Measurements from ENCODE around the gene PTK7. TPM values are rescaled to one million over a fixed set of nuclear protein-coding genes. Genes with fewer than 3 reads are reported as not detected.
A peak's percentile ranks its signal among the peaks of the same experiment; 100 is the strongest.

The PTK7 gene
- total RNA-seq, 1 donor from 2014 or later = 141 TPM

DNA sequence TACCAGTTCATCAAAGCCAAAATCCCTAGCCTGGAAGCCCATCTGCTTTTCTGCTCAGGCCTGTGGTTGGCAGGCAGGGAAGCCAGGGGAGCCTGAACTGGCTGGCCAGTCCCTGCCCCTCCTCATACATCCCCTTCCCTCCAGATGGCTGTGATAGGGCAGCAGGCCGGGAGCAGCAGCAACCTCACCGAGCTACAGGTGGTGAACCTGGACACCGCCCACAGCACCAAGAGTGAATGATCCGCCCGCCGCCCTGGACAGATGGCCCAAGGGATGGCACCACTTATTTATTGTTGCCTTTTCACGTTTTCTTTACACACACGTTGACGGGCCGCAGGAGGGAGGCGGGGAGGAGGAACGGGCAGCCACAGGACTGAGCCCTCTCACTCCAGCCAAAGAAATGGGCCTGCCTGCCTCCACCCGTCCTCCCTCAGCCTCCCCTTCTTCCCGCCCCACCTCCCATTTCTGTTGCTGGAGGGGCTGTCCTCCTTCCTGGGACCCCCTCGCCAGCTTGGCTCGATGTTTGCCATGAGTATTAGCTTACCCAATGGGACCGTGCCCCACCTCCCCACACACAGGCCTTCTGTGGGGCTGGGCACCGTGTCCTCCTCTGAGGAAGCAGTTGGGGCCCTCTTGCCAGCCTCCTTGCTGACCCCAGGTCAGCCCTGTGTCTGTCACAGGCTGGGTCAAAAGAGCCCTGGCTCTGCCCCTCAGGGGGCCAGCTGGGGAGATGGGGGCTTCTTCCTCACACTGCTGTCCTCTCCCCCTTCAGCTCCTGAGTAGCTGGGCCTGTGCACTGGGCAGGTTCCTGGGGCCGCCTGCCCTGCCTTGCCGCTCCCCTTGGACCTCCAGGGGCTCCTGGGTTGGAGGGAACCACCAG, 103.1 kb downstream of the PTK7 start:
- DNase-seq (ENCODE audit: low read depth) = no peak

DNA sequence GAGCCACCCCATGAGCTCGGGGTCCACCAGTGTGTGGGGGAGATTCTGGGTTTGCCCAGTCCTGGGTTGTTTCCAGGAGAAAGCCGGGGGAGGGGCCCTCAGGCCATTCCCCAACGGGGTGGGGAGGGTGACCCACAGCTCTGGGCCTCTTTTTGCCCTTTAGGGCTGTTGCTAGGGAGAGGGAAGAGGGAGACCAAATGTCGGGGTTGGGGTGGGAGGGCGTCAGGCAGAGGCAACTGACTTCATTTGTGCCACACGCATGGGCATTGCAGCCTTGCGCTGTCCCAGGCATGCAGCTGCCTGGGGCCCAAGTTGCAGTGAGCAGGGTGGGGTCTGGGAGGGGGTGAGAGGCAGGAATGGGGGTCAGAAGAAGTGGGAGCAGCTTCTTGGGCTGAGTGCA, 103.9 kb downstream of the PTK7 start:
- DNase-seq (ENCODE audit: low read depth) = no peak

DNA sequence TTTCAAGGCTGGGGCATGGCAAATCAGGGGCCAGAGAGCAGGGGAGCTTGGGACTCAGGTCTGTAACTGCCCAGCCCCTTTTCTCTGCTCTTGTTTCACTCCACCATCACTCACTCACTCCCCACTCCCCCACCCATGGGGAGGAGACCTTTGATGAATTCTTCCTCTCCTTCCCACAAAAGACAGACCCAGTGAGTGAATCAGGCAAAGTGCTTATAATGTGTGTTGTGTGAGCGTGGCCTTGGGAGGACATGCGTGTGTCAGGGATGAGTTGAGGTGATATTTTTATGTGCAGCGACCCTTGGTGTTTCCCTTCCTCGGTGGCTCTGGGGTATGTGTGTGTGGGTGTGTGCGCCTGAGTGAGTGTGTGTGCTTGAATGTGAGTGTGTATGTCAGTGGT, 104.9 kb downstream of the PTK7 start:
- DNase-seq (ENCODE audit: low read depth) = no peak

DNA sequence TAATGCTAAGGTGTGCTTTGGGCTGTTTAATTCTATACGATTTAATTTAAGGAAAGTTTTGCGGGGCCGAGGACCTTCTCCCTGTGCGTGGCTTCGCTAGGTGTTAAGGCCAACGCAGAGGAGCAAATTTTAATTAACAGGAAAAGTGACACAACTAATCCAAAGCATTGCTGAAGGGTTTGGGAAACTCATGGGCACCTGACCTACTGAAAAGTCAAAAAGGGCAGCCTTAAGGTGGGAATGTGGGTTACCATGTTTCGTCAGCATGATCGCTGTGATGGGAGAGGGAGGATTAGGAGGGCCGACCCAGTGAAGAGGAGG, 105.5 kb downstream of the PTK7 start:
- DNase-seq (ENCODE audit: low read depth) = peak; percentile 29

DNA sequence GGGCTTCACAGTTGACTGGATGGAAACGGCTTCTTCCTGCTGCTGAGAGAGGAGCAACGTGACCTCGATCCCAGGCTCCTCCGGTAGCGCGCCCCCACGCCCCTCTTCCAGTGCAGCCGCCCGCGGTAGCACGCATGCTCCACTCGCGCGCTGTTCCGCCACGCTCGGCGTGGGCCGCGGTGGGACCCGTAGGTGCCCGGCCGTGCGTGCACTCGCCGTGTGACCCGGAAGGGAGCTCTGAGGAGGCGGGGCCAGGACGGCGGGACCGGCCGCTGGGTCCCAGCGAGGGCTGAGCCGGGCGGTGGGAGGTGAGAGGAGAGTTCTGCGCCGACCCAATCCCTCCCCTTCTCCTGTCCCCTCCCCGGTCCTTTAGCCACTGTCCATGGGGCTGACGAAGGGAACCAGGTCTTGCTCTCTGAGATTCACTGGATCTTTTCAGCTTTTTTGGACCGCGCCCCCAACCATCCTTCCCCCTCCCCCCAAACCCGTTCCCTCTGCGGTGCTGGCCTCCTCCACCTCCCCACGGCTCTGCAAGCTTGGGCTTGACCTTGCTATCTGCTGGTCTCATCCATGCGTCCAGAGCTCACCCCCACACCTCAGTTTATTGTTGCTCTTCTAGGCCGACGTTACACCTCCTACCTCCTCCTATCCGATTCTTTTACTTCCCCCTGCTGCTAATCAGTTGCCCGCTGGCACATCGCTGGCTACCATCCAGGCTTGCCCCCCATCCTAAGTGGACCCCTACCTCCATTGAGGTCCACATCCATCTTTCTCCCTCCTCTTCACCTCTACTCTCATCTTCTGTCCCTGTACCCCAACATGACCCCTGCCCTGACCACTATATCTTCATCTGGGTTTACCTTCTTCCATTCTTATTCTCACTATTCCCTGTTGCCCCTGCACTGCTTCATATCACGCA, 106.1 kb downstream of the PTK7 start, which contains the start of gene CUL9:
Gene CUL9 (plus strand): TSS at position 255 of the 919 bp plus-strand sequence. CDS start 2,115 bp downstream, outside the sequence.
- DNase-seq (ENCODE audit: low read depth) = peak; percentile 45

DNA sequence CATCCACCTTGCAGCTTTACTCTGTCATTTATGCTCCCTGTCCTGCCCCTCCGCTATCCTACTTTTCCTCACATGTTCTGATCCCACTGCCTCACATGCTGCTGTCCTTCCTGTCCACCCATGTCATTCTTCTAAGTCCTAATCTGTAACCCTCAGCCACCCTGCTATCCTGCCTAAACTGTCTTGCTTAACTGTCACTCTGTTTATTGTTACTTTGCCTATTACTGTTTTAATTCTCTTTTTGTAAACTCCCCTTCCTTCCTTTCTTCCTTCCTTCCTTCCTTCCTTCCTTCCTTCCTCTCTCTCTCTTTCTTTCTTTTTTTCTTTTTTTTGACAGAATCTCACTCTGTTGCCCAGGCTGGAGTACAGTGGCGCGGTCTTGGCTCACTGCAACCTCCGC, 107.3 kb downstream of the PTK7 start:
- DNase-seq (ENCODE audit: low read depth) = no peak

DNA sequence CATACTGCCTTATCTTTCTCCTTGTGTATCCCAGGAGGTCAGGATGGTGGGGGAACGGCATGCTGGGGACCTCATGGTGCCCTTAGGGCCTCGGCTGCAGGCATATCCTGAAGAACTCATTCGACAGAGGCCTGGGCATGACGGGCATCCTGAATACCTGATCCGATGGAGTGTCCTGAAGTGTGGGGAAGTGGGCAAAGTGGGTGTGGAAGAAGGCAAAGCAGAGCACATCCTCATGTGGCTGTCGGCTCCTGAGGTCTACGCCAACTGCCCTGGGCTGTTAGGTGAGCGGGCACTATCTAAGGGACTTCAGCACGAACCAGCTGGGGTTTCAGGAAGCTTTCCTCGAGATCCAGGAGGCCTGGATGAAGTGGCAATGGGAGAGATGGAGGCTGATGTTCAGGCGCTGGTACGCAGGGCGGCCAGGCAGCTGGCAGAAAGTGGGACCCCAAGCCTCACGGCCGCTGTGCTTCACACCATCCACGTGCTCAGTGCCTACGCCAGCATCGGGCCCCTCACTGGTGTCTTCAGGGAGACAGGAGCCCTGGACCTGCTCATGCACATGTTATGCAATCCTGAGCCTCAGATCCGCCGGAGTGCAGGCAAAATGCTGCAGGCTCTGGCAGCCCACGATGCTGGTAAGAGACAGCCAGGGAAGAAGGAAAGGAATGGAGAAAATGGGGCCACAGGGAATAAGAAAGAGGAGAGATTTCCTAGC, 108.3 kb downstream of the PTK7 start:
- DNase-seq (ENCODE audit: low read depth) = no peak

DNA sequence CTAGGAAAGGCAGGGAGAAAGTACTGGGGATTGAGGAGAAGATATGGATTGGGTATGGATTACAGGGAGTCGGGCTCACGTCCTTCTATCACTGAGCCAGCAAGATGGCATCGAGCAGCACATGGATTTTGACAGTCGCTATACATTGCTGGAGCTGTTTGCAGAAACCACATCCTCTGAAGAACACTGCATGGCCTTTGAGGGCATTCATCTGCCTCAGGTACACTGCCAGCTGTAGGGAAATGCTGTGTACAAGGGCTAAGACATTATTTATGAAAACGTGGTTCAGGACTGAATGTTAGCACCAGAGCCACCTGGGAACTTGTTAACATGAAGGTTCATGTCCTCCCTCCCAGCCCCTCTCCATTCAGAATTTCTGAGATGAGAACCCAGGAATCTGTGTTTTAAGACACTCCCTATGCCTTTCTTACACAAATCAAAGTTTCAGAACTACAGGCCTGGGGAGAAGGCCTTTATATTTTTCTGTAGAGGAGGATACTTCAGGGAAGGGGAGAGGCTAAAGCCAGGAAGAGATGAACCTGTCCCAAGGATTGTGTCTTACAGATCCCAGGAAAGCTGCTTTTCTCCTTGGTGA, 109.4 kb downstream of the PTK7 start:
- DNase-seq (ENCODE audit: low read depth) = no peak

DNA sequence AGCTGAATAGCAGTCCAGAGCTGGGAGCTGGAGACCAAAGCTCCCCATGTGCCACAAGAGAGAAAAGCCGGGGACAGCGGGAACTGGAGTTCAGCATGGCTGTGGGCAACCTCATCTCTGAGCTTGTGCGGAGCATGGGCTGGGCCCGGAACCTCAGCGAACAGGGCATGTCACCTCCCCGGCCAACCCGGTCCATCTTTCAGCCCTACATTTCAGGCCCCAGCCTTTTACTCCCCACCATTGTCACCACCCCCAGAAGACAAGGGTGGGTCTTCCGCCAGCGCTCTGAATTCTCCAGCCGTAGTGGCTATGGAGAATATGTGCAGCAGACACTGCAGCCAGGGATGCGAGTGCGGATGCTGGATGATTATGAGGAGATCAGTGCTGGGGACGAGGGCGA, 109.9 kb downstream of the PTK7 start:
- no peak for DNase-seq (ENCODE audit: low read depth)

DNA sequence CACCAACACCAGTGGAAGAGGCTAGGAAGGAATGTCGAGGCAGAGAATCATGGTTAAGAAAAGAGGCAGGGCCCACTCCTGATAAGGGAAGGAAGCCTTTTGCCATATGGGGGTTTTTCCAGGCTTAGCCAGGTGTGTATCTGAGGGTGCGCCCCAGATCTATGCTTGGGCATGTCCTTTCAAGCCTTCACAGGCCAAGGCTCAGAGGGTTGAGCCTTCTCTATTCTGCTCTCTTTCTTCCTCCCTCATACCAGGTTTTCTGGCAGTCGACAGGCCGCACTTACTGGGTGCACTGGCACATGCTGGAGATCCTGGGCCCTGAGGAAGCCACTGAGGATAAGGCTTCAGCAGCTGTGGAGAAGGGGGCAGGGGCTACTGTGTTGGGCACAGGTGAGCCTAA, 110.6 kb downstream of the PTK7 start:
- DNase-seq (ENCODE audit: low read depth) = no peak

DNA sequence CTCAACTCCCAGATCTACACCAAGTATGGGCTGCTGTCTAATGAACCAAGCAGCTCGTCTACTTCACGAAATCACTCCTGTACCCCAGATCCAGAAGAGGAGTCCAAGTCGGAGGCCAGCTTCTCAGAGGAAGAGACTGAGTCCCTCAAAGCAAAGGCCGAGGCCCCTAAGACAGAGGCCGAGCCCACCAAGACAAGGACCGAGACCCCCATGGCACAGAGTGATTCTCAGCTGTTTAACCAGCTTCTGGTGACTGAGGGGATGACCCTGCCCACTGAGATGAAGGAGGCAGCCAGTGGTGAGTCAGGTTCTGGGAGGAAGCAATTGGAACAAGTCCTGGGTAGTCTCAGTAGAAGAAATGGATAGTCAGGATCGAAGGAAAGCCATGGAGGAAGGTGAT, 111.7 kb downstream of the PTK7 start:
- no peak for DNase-seq (ENCODE audit: low read depth)

DNA sequence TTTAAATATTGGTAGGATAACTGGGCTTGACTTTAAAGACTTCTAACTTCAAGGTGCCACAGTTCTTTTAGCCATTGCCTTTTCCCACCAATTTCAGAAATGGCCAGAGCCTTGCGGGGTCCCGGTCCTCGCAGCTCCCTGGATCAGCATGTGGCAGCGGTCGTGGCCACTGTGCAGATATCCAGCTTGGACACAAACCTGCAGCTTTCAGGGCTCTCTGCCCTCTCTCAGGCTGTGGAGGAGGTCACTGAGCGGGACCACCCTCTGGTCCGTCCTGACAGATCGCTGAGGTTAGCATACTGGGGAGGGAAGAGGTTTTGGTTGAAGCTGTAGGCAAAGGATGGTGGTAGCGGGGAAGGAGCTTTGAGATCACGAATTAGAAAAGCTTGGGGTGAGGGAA, 112.3 kb downstream of the PTK7 start:
- no peak for DNase-seq (ENCODE audit: low read depth)

DNA sequence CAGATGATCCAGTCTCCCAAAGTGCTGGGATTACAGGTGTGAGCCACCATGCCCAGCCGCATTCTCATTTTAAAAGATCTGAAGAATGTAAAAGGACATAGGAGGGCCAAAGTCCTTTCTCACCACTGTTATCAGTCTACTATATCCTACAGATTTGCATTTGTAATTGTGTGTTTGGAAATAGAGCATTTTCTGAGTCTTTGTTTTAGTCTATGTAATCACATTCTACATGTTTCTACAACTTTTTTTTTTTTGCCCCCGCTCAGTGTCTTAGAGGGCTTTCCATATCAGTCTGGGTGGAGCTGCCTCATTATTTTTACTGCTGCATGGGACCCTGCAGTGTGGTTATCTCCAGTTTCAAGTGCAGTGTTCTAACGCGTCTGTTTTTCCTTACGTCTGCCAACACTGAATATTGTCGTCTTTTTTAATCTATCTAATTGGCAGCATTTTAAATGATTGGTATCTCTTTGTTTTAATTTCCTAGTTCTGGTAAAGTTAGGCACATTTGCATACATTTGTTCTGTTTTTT, 113.7 kb downstream of the PTK7 start:
- DNase-seq (ENCODE audit: low read depth) = no peak

DNA sequence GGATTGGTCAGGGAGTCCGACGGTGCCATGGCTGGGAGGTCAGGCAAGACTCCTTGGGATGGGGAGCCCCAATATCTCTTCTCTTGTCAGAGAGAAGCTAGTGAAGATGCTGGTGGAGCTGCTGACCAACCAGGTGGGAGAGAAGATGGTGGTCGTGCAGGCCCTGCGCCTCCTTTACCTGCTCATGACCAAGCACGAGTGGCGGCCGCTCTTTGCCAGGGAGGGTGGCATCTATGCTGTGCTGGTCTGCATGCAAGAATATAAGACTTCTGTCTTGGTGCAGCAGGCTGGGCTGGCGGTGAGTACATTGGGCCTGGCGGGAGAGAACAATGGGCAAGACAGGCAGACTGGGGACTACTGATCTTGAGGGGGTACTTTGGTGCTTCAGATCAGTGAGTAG, 116.8 kb downstream of the PTK7 start:
- no peak for DNase-seq (ENCODE audit: low read depth)

DNA sequence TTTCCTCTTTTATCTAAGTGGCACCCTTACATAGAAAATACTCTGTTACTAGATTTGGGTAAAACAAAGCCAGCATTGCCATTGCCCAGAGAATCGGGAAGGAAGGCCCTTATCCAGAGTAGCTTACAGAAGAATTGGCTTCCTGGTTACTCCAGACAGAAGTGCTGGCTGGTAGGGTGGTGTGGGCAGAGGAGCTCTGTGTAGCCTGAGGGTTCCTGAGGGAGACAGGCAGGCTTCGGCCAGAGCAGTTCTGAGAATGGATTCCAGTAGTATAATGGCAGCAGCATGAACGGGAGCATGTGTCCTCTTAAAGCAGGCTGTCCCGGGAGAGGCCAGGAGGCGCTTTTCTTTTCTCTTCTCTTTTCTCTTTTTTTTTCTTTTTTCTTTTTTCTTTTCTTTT, 117.8 kb downstream of the PTK7 start:
- no peak for DNase-seq (ENCODE audit: low read depth)

DNA sequence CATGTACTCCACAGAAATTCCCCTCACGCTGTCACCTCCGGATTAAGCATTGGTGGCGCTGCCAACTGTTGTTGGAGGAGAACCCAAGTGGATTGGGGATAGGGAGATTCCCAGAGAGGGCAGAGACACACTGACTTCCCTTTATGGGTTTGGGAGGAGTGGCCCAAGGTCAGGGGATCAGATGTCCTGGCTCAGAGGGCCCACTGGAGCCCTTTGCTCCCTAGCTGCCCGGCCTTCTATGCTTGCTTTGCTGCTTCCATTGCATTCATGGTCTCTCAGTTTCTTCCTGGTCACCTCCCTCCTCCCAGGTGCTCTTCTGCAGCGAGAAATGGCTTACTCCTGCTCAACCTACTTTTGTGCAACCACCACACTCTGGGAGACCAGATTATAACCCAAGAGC, 120.2 kb downstream of the PTK7 start:
- DNase-seq (ENCODE audit: low read depth) = no peak

DNA sequence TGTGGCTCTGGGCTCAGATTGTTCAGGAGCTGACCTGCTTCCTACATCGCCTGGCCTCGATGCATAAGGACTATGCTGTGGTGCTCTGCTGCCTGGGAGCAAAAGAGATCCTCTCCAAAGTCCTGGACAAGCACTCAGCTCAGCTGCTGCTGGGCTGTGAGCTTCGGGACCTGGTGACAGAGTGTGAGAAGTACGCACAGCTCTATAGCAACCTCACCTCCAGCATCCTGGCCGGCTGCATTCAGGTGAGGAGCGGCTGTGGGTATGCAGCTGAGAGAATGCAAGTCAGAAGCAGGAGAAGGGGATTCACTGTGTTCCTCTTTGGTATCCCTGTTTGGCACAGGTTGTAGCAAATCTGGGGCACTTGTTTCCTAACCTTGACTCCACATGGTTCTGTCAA, 123.8 kb downstream of the PTK7 start:
- no peak for DNase-seq (ENCODE audit: low read depth)

DNA sequence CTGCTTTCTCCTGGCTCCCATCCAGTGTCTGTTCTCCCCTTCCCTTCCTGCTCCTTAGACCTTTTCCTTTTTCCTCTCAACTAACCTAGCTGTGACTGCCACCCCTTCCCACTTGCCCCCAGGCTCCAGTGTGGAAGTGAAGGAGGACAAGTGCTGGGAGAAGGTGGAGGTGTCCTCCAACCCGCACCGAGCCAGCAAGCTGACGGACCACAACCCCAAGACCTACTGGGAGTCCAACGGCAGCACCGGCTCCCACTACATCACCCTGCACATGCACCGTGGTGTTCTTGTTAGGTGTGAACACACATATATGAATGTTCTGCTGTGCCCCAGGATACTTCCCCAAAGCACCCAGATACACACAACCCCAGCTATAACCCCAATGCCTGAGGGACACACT, 124.4 kb downstream of the PTK7 start:
- DNase-seq (ENCODE audit: low read depth) = no peak

DNA sequence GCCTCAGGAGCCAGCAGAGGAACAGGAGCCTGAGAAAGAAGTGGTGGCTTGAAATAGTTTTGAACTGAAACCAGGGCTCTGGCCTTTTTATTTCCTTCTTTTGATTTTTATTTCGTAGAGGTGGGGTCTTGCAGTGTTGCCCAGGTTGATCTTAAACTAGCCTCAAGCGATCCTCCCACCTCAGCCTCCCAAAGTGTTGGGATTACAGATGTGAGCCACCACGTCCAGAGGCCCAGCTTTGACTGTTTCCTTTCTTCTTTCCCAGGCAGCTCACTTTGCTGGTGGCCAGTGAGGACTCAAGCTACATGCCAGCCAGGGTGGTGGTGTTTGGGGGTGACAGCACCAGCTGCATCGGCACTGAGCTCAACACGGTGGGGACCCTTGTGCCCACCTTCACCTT, 126.3 kb downstream of the PTK7 start:
- DNase-seq (ENCODE audit: low read depth) = no peak

DNA sequence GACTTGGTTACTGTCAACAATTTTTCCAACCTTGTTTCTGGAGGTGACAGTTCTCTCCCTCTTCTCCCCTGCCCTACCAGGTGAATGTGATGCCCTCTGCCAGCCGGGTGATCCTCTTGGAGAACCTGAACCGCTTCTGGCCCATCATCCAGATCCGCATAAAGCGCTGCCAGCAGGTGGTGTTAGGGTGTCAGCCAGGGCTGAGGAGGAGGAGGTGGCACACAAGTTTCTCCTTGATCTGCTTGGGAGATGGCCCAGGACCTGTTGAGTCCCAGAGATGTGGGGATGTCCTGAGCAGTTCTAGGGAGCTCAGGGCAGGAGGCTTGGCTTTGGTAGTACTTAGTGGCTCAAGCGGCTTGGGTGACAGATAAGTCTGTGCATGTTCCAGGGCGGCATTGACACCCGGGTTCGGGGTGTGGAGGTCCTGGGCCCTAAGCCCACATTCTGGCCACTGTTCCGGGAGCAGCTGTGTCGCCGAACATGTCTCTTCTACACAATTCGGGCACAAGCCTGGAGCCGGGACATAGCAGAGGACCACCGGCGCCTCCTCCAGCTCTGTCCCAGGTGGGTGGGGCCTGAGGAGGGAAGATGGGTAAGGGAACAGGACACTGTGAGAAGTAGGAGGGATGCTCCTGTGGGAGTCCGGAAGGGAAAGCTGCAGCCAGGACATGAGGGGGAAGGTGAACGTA, 127.1 kb downstream of the PTK7 start:
- DNase-seq (ENCODE audit: low read depth) = no peak

DNA sequence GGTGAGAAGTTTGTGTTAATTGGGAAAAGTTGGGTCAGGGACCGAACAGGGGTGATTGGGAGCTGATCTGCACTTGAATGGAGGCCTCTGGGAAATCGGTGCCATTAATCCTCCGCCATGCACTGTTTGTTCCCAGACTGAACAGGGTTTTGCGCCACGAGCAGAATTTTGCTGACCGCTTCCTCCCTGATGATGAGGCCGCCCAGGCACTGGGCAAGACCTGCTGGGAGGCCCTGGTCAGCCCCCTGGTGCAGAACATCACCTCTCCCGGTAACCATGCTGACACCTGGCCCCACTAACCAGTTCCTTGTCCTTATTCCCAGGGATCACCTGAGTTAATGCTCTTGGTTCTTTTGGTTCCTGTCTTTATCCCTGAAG, 127.6 kb downstream of the PTK7 start:
- no peak for DNase-seq (ENCODE audit: low read depth)

Data from renal cortical epithelial cell (primary cell).